IPS DF 6.9 (cell line): ENCODE measurements around the gene TANC2.

Experiments used
- DNase-seq: peaks from one replicate; pipeline ENCODE4 v3.0.0-alpha.2; 2013; ENCODE audit warnings: low read depth, low spot score
- H3K27ac ChIP-seq: one replicate; pipeline ENCODE4 v1.5.1; 2013; ENCODE audit warnings: low read length, control low read depth
- H3K27me3 ChIP-seq: 2 replicates; pipeline ENCODE4 v1.6.1; 2013; ENCODE audit warnings: mild to moderate bottlenecking, low read length; ENCODE audit not compliant: control insufficient read depth, insufficient read depth
- H3K36me3 ChIP-seq: 2 replicates; pipeline ENCODE4 v1.6.1; 2013; ENCODE audit warnings: low read length; ENCODE audit not compliant: control insufficient read depth, insufficient read depth
- H3K4me1 ChIP-seq: 2 replicates; pipeline ENCODE4 v1.6.1; 2013; ENCODE audit warnings: low read length; ENCODE audit not compliant: control insufficient read depth, insufficient read depth
- H3K4me3 ChIP-seq: 2 replicates; pipeline ENCODE4 v1.5.1; 2013; ENCODE audit warnings: mild to moderate bottlenecking, low read length
- H3K9me3 ChIP-seq: 2 replicates; pipeline ENCODE4 v1.6.1; 2013; ENCODE audit warnings: low read length, inconsistent platforms; ENCODE audit not compliant: control insufficient read depth, insufficient read depth
- WGBS: extraction: QIAGEN DNeasy Blood & Tissue Kit; methylation state at CpG from one replicate; pipeline ENCODE4 v1.1.7; 2013; ENCODE audit warnings: mixed read lengths, missing lambda C conversion rate; ENCODE audit not compliant: insufficient read length, insufficient coverage; 5-methylcytosine and 5-hydroxymethylcytosine counted together

Gene TANC2

GRCh38 chr17:62963296-62963695 is 2.7 kb upstream of the TANC2 start:
- Histone ChIP-seq H3K4me1 (no peaks in the 10 kb centered on the region), H3K36me3 (no peaks in the 10 kb centered on the region), H3K27ac (no peak overlapping the region), H3K4me3 (no peak overlapping the region), H3K9me3 (no peaks in the 10 kb centered on the region), H3K27me3 (peaks cover 2% of the 10 kb centered on the region; the same call in 1 of the 2 replicates)
- no CpG with 5 or more reads among the region's 3 CpGs for WGBS
- DNase-seq, result no peak

GRCh38 chr17:62964506-62964905 is 1.5 kb upstream of the TANC2 start:
- WGBS, result no CpG with 5 or more reads among the region's 4 CpGs
- Histone ChIP-seq H3K27me3 (peaks cover 2% of the 10 kb centered on the region; the same call in 1 of the 2 replicates), H3K9me3 (no peaks in the 10 kb centered on the region), H3K4me1 (no peaks in the 10 kb centered on the region), H3K36me3 (no peaks in the 10 kb centered on the region), H3K27ac (no peak overlapping the region), H3K4me3 (no peak overlapping the region)
- DNase-seq, result no peak

GRCh38 chr17:62965174-62965685 is 805 bp upstream of the TANC2 start:
- H3K27me3 ChIP-seq, result peaks cover 2% of the 10 kb centered on the region; the same call in 1 of the 2 replicates
- WGBS, result no CpG with 5 or more reads among the region's 19 CpGs
- no peak overlapping the region for H3K27ac ChIP-seq
- peak overlapping the region; percentile 82; the same call in 1 of the 2 replicates for H3K4me3 ChIP-seq
- H3K9me3 ChIP-seq, result no peaks in the 10 kb centered on the region
- DNase-seq, result no peak
- no peaks in the 10 kb centered on the region for H3K36me3 ChIP-seq
- no peaks in the 10 kb centered on the region for H3K4me1 ChIP-seq

GRCh38 chr17:62966426-62967204 is 580 bp downstream of the TANC2 start:
- peaks cover 2% of the 10 kb centered on the region; the same call in 1 of the 2 replicates for H3K27me3 ChIP-seq
- H3K9me3 ChIP-seq, result no peaks in the 10 kb centered on the region
- no peaks in the 10 kb centered on the region for H3K36me3 ChIP-seq
- H3K4me1 ChIP-seq, result no peaks in the 10 kb centered on the region
- no CpG with 5 or more reads among the region's 80 CpGs for WGBS
- no peak overlapping the region for H3K27ac ChIP-seq
- peak overlapping the region; percentile 82 for H3K4me3 ChIP-seq
- DNase-seq, result no peak

GRCh38 chr17:62967205-62967529 is 1.1 kb downstream of the TANC2 start:
- WGBS, result no CpG with 5 or more reads among the region's 4 CpGs
- H3K4me1 ChIP-seq, result no peaks in the 10 kb centered on the region
- peaks cover 2% of the 10 kb centered on the region; the same call in 1 of the 2 replicates for H3K27me3 ChIP-seq
- H3K36me3 ChIP-seq, result no peaks in the 10 kb centered on the region
- DNase-seq, result no peak
- H3K27ac ChIP-seq, result no peak overlapping the region
- H3K4me3 ChIP-seq, result peak overlapping the region; percentile 82; the same call in 1 of the 2 replicates
- no peaks in the 10 kb centered on the region for H3K9me3 ChIP-seq

- Histone ChIP-seq H3K27me3 (peaks cover 2% of the 10 kb centered on the region; the same call in 1 of the 2 replicates), H3K27ac (no peak overlapping the region), H3K4me3 (no peak overlapping the region), H3K36me3 (no peaks in the 10 kb centered on the region), H3K9me3 (no peaks in the 10 kb centered on the region), H3K4me1 (no peaks in the 10 kb centered on the region)
- peak; percentile 48 for DNase-seq
- no CpG with 5 or more reads among the region's 3 CpGs for WGBS
These were observed 2.4 kb downstream of the TANC2 start for GRCh38 chr17:62968445-62968923.

- H3K9me3 ChIP-seq, result no peaks in the 10 kb centered on the region
- no peaks in the 10 kb centered on the region for H3K36me3 ChIP-seq
- H3K4me3 ChIP-seq, result no peak overlapping the region
- H3K4me1 ChIP-seq, result no peaks in the 10 kb centered on the region
- H3K27me3 ChIP-seq, result peaks cover 2% of the 10 kb centered on the region; the same call in 1 of the 2 replicates
- DNase-seq, result no peak
- H3K27ac ChIP-seq, result no peak overlapping the region
These were observed 4.6 kb downstream of the TANC2 start for GRCh38 chr17:62970610-62971009.

GRCh38 chr17:62971853-62972252 is 5.8 kb downstream of the TANC2 start:
- peaks cover 1% of the 10 kb centered on the region; the same call in 1 of the 2 replicates for H3K27me3 ChIP-seq
- no peaks in the 10 kb centered on the region for H3K9me3 ChIP-seq
- WGBS, result no CpG with 5 or more reads among the region's 4 CpGs
- H3K36me3 ChIP-seq, result no peaks in the 10 kb centered on the region
- DNase-seq, result no peak
- H3K4me3 ChIP-seq, result no peak overlapping the region
- no peak overlapping the region for H3K27ac ChIP-seq
- H3K4me1 ChIP-seq, result no peaks in the 10 kb centered on the region

GRCh38 chr17:62974788-62975187 is 8.8 kb downstream of the TANC2 start:
- WGBS, result no CpG with 5 or more reads among the region's 4 CpGs
- Histone ChIP-seq H3K36me3 (no peaks in the 10 kb centered on the region), H3K9me3 (no peaks in the 10 kb centered on the region; the same call in 1 of the 2 replicates), H3K4me1 (no peaks in the 10 kb centered on the region; the same call in 1 of the 2 replicates), H3K27ac (no peak overlapping the region), H3K27me3 (no peaks in the 10 kb centered on the region), H3K4me3 (no peak overlapping the region)
- no peak for DNase-seq

- Histone ChIP-seq H3K27ac (no peak overlapping the region), H3K27me3 (no peaks in the 10 kb centered on the region), H3K4me1 (no peaks in the 10 kb centered on the region; the same call in 1 of the 2 replicates), H3K9me3 (no peaks in the 10 kb centered on the region; the same call in 1 of the 2 replicates), H3K36me3 (no peaks in the 10 kb centered on the region), H3K4me3 (no peak overlapping the region)
- no peak for DNase-seq
- WGBS, result no CpG with 5 or more reads among the region's 2 CpGs
These were observed 9.2 kb downstream of the TANC2 start for GRCh38 chr17:62975206-62975605.
